NCI-H146 treated with DMSO at 0.1 percent for 48 hours (cell line): ENCODE results near the gene GRIN2C.
"Not testable (repeated sequence)": the region's sequence is repeated elsewhere in the genome, so short reads cannot be mapped to it uniquely, and the experiment has no call there.

Experiments used
- DNase-seq: peaks from one replicate; lab custom pipeline; 2025; ENCODE audit not compliant: unreplicated experiment; lab: John Stamatoyannopoulos, UW

The GRIN2C gene

GRCh38 chr17:74881073-74881472 is 21.4 kb upstream of the GRIN2C start:
- no peak for DNase-seq

- DNase-seq: no peak
These were observed 19.6 kb upstream of the GRIN2C start for GRCh38 chr17:74879308-74879707.

DNA sequence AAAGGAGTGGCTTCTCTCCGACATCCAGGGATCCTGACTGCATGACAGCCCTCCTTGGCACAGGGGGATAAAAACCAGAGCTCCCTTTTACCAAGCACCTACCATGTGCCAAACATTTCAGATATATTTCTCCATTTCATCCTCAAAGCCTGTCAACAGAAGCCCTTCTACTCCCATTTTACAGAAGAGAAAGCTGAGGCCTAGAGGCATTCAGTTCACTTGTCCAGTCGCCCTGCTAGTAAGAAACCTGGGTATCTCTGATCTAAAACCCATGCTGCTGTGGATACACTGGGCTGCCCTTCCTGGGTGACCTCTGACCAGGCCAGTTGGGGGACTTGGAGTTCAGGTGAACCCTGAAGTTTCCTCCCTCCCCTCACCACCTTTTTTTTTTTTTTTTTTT is 19.0 kb upstream of the GRIN2C start:
- DNase-seq: no peak

DNA sequence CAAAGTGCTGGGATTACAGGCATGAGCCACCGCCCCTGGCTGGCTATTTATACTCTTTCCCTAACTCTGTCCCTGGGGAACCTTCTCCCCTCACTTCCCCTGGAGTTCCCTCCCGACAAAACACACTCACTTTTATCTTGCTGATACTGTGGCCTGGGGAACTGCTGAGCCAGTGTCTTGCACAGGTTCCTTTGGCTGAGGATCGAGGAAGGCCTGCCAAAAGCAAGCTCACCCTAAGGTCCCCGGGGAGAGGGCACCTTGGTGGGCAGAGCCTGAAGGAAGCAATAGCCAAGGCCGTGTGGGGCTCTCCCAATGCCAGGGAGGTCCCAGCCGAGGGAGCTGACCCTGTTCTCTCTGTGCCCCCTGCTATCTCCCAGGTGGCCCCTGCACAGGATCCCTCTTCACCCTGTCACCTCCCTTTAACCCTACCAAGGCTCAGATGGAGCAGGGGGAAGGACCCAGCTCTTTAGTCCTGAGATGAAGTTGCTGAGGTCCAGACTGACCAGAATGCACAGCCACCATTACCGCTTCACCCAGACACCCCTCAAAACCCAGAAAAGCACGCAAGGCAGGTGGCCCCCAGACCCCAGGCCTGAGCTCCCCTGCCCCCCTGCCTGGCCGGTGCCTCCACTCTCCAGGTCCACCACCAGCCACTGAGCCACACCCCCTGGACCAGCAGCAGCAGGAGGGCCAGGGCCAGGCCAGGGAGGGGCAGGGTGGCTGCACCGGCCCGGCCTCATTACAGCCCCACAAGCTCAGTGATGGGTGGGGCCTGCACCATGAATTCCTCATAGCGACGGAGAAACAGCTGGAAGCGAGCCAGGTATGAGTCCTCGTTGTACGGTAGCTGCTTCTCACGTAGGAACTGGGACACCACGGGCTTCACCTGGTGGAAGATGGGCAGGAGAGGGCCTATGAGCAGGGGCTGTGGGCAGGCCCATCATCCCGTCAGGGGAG is 18.2 kb upstream of the GRIN2C start:
- peak; percentile 9 for DNase-seq

DNA sequence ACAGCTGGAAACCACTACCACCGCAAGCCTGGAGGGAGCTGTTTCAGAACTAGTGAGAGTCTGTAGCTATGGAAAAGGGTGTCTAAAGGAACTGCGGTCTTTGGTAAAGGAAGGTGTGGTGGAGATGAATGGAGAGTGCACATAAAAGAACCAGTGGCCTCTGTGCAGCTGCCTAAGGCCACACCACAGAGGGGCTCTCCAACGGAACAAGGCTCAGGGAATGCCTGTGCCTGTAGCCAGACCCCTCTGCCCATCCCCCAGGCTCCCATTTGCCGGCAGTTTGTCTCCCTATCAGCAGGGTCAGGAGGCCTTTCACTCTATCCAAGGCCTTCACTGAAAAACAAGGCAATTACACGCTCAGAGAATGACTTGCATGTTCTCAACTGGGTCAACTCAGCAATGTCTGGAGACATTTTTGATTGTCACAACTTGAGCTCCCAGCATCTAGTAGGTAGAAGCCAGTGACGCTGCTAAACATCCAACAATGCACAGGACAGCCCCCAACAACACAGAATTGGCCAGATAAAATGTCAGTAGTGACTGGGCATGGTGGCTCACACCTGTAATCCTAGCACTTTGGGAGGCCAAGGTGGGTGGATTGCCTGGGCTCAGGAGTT is 16.4 kb upstream of the GRIN2C start:
- no peak for DNase-seq

- DNase-seq: no peak
These were observed 15.7 kb upstream of the GRIN2C start for GRCh38 chr17:74875155-74875976.

DNA sequence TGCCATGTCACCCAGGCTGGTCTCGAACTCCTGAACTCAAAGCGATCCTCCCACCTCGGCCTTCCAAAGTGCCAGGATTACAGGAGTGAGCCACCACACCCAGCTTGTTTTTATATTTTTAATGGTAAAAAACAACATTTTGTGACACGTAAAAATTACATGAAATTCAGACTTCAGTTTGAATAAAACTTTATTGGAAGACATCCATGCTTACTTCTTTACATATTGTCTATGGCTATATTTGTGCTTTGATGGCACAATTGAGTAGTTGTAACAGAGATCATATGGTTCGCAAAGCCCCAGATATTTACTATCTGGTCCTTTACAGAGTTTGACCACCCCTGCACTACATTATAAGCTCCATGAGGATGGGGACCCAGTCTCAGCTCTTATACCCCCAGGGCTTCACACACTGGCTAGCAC is 14.9 kb upstream of the GRIN2C start:
- DNase-seq: no peak

DNA sequence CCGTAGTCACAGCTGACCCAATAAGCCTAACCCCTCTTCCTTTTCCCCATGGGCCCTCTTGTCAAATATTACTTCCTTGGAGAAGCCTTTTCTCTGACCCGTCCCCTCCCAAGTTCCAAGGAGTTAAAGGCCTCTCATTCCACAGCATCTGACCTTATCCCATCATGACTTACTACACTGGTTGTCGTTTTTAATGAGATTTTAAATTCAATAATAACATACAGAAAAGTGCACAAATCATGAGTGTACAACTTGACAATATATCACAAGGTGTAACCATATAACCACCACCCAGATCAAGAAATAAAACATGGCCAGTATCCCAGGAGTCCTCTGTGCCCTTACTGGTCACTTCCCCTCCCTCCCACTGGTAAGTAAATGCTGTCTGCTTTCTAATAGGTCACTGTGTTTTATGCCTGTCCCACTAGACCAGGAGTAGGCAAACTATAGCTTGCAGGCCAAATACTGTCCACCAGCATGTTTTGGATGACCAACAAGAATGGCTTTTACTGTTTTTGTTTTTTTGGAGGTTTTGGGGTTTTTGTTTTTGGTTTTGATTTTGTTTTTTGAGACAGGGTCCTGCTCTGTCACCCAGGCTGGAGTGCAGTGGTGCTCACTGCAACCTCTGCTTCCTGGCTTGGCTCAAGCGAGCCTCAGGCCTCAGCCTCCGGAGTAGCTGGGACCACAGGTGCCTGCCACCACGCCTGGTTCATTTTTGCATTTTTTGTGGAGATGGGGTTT is 14.4 kb upstream of the GRIN2C start:
- DNase-seq: no peak

GRCh38 chr17:74873037-74873873 is 13.6 kb upstream of the GRIN2C start:
- peak; percentile 99 for DNase-seq

- DNase-seq: peak; percentile 35
These were observed 12.8 kb upstream of the GRIN2C start, which contains the start of gene FDXR for GRCh38 chr17:74872313-74873036. Gene FDXR, minus strand, starts transcription at chr17:74872994. Its CDS starts 50 bp downstream, at chr17:74872944.

DNA sequence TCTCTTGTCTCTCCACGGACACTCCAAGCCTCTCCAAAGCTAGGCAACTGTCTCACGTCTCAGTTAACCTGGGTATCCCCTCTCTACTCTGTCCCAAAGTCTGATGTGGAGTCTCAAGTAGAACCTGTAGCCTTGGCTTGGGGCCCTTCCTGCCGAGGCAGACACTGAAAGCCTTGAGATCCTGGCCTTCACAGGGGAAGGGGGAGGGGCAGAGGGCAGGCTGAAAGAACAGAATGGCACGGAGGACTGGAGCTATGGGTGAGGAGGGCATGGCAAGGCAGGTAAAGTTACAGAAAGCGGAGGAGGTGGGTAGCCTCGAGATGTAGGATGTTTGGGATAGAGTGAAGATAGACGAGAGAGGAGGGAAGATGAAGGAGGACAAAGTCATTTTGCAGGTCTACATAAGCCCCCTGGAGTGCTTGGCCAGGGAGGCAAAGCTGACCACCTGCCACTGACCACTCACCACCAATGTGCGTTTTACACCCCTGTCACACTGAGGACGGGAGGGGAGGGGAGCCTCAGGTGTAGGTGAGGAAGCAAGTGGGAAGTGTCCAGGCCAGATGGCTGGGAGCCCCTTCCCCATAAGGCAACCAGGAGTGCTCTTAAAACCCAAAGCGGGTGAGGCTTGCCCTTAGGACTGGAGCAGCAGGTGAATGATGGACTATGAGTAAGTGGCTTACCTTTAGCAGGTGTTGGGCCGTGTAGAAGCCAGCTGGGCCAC is 11.8 kb upstream of the GRIN2C start:
- DNase-seq: no peak

GRCh38 chr17:74870512-74870911 is 10.8 kb upstream of the GRIN2C start:
- DNase-seq: no peak

DNA sequence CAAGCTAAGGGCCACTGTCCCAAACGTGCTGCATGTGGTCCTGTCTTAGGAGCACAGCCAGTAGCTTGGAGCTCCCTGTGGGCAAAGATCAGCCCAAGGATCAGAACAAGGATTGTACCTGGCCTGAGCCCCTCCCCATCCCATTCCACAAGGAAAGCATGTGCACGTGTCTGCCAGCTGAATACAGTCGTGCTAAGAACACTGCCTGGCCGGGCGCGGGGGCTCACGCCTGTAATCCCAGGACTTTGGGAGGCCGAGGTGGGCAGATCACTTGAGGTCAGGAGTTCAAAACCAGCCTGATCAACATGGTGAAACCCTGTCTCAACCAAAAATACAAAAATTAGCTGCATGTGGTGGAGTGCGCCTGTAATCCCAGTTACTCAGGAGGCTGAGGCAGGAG is 10.3 kb upstream of the GRIN2C start:
- not testable (repeated sequence) for DNase-seq

DNA sequence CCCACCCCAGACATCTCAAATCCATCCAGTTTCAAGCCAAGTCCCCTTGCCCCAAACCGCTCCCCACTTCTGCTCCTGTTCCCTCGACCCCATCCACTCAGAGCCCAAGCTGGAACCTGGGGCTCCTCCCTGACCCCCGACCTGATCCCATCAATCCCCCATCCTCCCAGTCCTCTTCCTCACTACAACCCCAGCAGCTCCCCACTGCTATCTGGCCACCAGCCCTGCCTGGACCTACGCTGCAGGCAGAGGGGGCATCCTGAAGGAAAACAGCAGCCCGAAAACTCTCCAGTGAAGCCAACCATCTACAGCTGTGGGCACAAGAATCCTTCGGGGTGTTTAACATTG is 9.2 kb upstream of the GRIN2C start:
- DNase-seq: no peak

- DNase-seq: no peak
These were observed 8.7 kb upstream of the GRIN2C start for GRCh38 chr17:74868251-74868907.

- no peak for DNase-seq
These were observed 6.6 kb upstream of the GRIN2C start for GRCh38 chr17:74866198-74866835.

DNA sequence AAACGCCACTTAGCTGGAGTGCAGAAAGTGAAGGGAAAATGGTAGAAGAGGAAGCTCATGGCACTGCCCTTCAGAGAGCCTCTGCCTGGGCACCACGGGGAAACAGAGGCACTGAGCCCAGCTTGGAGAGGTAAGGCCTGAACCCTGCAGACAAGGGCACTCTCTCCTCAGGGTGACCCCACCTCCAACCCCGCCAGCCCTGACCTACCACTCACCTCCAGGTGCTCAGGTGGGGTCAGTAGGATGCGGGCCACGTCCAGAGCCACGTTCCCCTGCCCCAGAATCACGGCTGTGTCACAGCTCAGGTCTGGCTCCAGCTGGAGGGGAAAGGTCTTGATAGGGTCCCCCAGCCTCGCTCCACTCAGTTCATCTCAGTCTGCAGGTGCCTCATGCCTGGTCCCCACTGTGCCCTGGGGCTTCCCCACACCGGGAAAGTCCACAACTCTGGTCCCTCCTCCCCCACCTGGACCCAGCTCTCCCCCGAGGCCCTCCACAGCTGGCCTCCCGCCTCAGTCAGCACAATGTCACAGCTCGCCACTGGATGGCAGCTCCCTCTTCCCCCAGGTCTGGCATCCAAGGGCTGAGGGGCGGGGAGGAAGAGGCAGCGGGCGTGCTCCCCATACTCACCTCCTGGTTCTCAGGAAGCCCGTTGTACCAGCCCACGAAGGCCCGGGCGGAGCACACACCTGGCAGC is 6.0 kb upstream of the GRIN2C start:
- DNase-seq: no peak
